NOMO-1 treated with DMSO at 0.1 percent for 48 hours (cell line): ENCODE results near the gene MCTS1.
A peak's percentile ranks its signal among the peaks of the same experiment; 100 is the strongest.
"Not testable (repeated sequence)": the region's sequence is repeated elsewhere in the genome, so short reads cannot be mapped to it uniquely, and the experiment has no call there.

Experiments
- DNase-seq: peaks from one replicate; lab custom pipeline; 2025; ENCODE audit not compliant: unreplicated experiment; lab: John Stamatoyannopoulos, UW

Gene MCTS1

DNA sequence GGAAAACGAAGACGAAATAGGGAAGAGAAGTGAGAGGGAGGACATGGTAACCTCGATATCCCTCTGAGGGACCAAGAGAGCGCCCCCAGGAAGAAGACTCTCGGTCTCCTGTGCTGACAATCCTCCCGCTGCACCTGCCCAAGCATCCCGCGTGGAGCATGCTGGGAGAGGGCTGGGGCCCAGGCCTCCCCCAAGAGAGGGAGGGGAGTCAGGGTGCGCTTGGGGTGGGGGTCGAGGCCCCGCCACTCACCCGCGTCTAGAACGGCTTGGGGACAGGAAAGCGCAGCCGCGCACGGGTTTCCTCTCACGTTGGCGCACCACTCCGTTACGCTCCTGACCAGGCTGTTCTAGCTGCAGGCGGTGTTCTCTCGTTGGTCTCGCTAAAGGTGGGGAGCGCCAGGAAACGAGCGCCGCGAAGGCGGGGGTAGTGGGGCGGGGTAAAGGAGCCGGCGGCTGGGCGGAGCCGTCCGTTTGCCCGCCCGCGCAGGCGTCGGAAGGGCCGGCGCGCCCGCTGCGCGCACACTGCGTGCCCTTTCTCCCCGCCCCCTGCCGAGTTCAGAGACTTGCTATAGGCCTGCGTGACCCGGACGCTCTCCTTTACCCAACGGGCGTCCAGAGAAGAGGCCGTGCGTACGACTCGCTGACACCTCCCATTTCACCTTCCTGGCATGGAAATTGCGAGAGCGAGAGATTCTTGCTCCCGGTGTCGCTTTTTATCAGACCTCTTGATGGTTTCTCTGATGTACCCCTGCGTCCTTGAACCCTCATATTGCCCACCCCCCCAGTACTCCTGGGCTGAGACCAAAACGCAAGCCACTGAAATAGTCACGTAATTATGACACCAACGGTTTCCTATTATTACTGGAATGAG is 26.0 kb downstream of the MCTS1 start, which contains the start of gene C1GALT1C1:
Gene C1GALT1C1 (minus strand): TSS at position 388 of the 871 bp plus-strand sequence. CDS start 2,888 bp downstream, outside the sequence.
- peak; percentile 93 for DNase-seq

DNA sequence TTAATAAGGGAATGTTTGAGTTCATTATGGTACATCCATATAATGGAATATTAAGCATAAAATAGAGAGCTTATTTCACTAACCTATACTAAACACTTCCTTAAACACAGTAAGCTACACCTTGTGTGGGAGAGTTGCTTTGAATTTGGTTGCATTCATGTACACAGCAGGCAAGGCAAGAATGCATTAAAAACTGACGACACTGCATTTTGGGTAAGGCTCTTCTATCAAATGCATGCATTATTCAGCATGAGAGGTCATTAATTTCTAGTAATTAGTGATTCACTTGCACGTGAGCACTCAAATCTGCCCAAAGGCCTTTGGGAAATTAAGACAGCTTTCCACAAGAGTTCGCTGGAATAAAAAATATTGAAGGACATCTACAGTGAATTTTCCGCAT is 34.7 kb downstream of the MCTS1 start:
- DNase-seq = no peak

GRCh38 chrX:120642871-120643270 is 39.0 kb downstream of the MCTS1 start:
- DNase-seq = no peak

DNA sequence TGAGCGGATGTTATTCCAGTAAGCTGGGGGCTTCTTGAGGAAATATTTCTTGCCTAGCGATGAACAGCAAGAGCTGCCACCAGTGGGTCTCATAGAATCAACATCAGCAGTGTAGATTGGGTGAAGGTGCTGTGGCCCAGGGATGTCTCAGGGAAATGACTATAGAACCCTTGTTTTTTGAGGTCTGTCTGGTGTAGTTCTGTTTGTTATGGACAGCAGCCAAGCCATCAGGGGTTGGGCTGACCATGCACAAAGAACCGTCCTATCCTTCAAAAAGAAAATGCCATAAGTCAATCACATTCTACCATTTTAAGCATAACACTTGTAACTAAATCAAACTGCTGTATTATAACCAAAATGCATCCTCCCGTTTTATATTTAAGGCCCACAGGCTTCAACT is 43.2 kb downstream of the MCTS1 start:
- DNase-seq = no peak

- not testable (repeated sequence) for DNase-seq
Measured at GRCh38 chrX:120652256-120652655, 48.4 kb downstream of the MCTS1 start.

DNA sequence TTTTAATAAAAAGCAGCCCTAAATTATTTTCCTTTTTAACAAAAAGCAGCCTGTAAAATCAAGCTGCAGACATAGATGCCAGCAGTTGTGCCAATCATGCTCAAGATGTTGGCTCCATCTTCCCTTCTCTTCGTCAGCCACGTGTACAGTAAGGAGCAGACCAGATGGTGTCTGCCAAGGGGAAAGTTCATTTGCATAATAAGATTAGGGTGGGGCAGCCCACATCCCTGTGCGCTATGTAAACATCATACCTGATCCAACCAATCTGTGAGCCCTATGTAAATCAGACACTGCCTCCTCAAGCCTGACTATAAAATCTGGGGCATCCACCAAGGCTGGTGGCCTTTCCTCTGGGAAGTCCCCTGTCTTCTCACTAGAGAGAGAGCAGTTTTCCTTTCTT is 49.1 kb downstream of the MCTS1 start:
- DNase-seq = peak; percentile 1

GRCh38 chrX:120660637-120661036 is 56.7 kb downstream of the MCTS1 start:
- no peak for DNase-seq
